PC-9 (cell line): Measurements from ENCODE around the gene DIAPH2.

ENCODE experiments used
- EZH2 ChIP-seq: fragments of 200-600 bp; sonication (generic); IDR thresholded peaks from 2 replicates; pipeline ENCODE4 v1.8.0; 2017; ENCODE audit warnings: antibody characterized with exemption, low read depth
- TF ChIP-seq, protein P1 (sequence below): fragments of 200-600 bp; sonication (generic); conservative IDR thresholded peaks from 2 replicates; pipeline ENCODE4 v1.6.1; 2017; ENCODE audit warnings: mixed run types, antibody characterized with exemption, mild to moderate bottlenecking, moderate library complexity

DNA sequence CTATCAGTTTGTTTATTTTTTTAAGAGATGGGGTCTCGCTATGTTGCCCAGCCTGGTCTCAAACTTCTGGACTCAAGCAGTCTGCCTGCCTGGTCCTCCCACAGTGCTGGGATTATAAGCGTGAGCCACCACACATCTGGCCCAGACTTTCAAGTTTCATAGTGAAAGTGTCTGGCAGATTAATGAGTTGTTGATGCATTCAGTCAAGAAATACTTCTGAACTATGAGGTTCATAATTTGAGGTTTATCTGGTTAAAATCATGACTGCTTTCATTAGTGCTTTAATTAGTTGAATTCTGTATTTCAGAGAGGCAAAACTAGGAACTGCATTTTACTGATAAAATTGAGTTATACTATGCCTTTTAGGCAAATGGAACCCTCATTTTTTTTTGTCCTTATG lies 837.7 kb downstream of the DIAPH2 start:
- TF ChIP-seq, protein P1, sequence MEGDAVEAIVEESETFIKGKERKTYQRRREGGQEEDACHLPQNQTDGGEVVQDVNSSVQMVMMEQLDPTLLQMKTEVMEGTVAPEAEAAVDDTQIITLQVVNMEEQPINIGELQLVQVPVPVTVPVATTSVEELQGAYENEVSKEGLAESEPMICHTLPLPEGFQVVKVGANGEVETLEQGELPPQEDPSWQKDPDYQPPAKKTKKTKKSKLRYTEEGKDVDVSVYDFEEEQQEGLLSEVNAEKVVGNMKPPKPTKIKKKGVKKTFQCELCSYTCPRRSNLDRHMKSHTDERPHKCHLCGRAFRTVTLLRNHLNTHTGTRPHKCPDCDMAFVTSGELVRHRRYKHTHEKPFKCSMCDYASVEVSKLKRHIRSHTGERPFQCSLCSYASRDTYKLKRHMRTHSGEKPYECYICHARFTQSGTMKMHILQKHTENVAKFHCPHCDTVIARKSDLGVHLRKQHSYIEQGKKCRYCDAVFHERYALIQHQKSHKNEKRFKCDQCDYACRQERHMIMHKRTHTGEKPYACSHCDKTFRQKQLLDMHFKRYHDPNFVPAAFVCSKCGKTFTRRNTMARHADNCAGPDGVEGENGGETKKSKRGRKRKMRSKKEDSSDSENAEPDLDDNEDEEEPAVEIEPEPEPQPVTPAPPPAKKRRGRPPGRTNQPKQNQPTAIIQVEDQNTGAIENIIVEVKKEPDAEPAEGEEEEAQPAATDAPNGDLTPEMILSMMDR: no peak
- TF ChIP-seq EZH2: no peak
